H1 (cell line): ENCODE results near the gene BRME1. TPM values are rescaled to one million over a fixed set of nuclear protein-coding genes. Genes with fewer than 3 reads are reported as not detected.
A peak's percentile ranks its signal among the peaks of the same experiment; 100 is the strongest.

Source experiments
- BACH1 ChIP-seq: IDR thresholded peaks from 2 replicates; pipeline ENCODE4 v1.6.1; 2012; ENCODE audit warnings: low read length, improper control_type of control experiment
- CHD1 ChIP-seq: IDR thresholded peaks from 2 replicates; pipeline ENCODE4 v1.6.1; 2012; ENCODE audit warnings: low read depth, low read length, improper control_type of control experiment
- CTBP2 ChIP-seq: IDR thresholded peaks from 2 replicates; pipeline ENCODE4 v1.7.0; 2011; ENCODE audit warnings: borderline replicate concordance, mild to moderate bottlenecking, moderate library complexity, mixed read lengths, low read length; ENCODE audit not compliant: insufficient read depth, insufficient read length
- CTCF ChIP-seq, 3 experiments: IDR thresholded peaks; 1 replicate in 2 of 3; 2 replicates in 1 of 3; pipeline versions ENCODE4 v1.5.1 to v1.6.1; 2011; ENCODE audit warnings: low read length in 3 of 3, mild to moderate bottlenecking in 3 of 3, inconsistent platforms in 2 of 3, low read depth in 1 of 3, moderate library complexity in 1 of 3; ENCODE audit not compliant: insufficient read depth in 1 of 3; ENCODE audit errors: control extremely low read depth in 1 of 3
- EGR1 ChIP-seq: IDR thresholded peaks from 2 replicates; pipeline ENCODE4 v1.6.1; 2011; ENCODE audit warnings: low read depth, low read length, borderline replicate concordance
- EZH2 ChIP-seq: fragments of 200-600 bp; sonication (generic); IDR thresholded peaks from 2 replicates; pipeline ENCODE4 v1.7.1; 2012; ENCODE audit warnings: low read depth, mild to moderate bottlenecking, moderate library complexity, low read length, inconsistent platforms; ENCODE audit not compliant: severe bottlenecking
- FOSL1 ChIP-seq: IDR thresholded peaks from 2 replicates; pipeline ENCODE4 v1.6.1; 2011; ENCODE audit warnings: mild to moderate bottlenecking, low read depth, low read length, moderate library complexity; ENCODE audit not compliant: insufficient read depth
- GABPA ChIP-seq: IDR thresholded peaks from 2 replicates; pipeline ENCODE4 v1.6.1; 2011; ENCODE audit warnings: mild to moderate bottlenecking, low read length, moderate library complexity, borderline replicate concordance; ENCODE audit not compliant: insufficient read depth
- JUND ChIP-seq: IDR thresholded peaks from 2 replicates; pipeline ENCODE4 v1.6.1; 2011; ENCODE audit warnings: mild to moderate bottlenecking, improper control_type of control experiment, low read length
- KDM1A ChIP-seq: fragments of 200-600, 300-600 bp; sonication (generic); IDR thresholded peaks from 2 replicates; pipeline ENCODE4 v1.7.1; 2016; ENCODE audit warnings: mild to moderate bottlenecking, low read length, borderline replicate concordance
- NANOG ChIP-seq: IDR thresholded peaks from 2 replicates; pipeline ENCODE4 v1.6.1; 2011; ENCODE audit warnings: low read length, low read depth, mild to moderate bottlenecking, inconsistent platforms; ENCODE audit not compliant: insufficient read depth, poor library complexity, severe bottlenecking
- POLR2AphosphoS5 ChIP-seq: IDR thresholded peaks from 2 replicates; pipeline ENCODE4 v1.6.1; 2011; ENCODE audit warnings: low read depth, low read length
- RBBP5 ChIP-seq: IDR thresholded peaks from 2 replicates; pipeline ENCODE4 v1.7.1; 2012; ENCODE audit warnings: low read depth, mild to moderate bottlenecking, inconsistent platforms, low read length, moderate library complexity, borderline replicate concordance
- RFX5 ChIP-seq: IDR thresholded peaks from 2 replicates; pipeline ENCODE4 v1.6.1; 2011; ENCODE audit warnings: low read depth, low read length, improper control_type of control experiment, borderline replicate concordance
- RXRA ChIP-seq: IDR thresholded peaks from 2 replicates; pipeline ENCODE4 v1.6.1; 2011; ENCODE audit warnings: low read depth, mild to moderate bottlenecking, low read length, moderate library complexity; ENCODE audit not compliant: insufficient read depth
- SIN3A ChIP-seq, 2 experiments: IDR thresholded peaks in 1 of 2; conservative IDR thresholded peaks in 1 of 2; 2 replicates each; pipeline ENCODE4 v1.6.1; 2011 to 2012; ENCODE audit warnings: low read length in 2 of 2, improper control_type of control experiment in 1 of 2, low read depth in 1 of 2, mild to moderate bottlenecking in 1 of 2
- SIRT6 ChIP-seq: IDR thresholded peaks from one replicate; pipeline ENCODE4 v1.7.1; 2012; ENCODE audit warnings: low read length, inconsistent platforms
- SP1 ChIP-seq: IDR thresholded peaks from 2 replicates; pipeline ENCODE4 v1.6.1; 2011; ENCODE audit warnings: low read depth, low read length
- SP2 ChIP-seq: IDR thresholded peaks from 2 replicates; pipeline ENCODE4 v1.6.1; 2012; ENCODE audit warnings: mild to moderate bottlenecking, low read length, inconsistent platforms
- TCF12 ChIP-seq: IDR thresholded peaks from 2 replicates; pipeline ENCODE4 v1.6.1; 2011; ENCODE audit warnings: low read depth, mild to moderate bottlenecking, low read length
- YY1 ChIP-seq: IDR thresholded peaks from 2 replicates; pipeline ENCODE4 v1.6.1; 2011; ENCODE audit warnings: low read depth, mild to moderate bottlenecking, low read length
- polyA plus RNA-seq, 7 experiments: library from polyadenylated mRNA; depleted of rRNA in 3 of 7; stranded (reverse) in 5 of 7; unstranded in 2 of 7; fragments of >200 nt in 5 of 7; fragments of 200-250 nt in 2 of 7; gene quantifications; 1 replicate in 5 of 7; 2 replicates in 1 of 7; 4 replicates in 1 of 7; pipeline versions ENCODE4 v1.2.1 to v1.2.3, GENCODE V29; 2011 to 2013; ENCODE audit warnings: missing spikeins in 2 of 7, mixed read lengths in 2 of 7
- total RNA-seq: library from RNA; stranded (reverse); fragmentation: NEBNext Ultra II Directional; extraction: Animal tissue kit (Norgen Biotek cat#: 25700); gene quantifications from 2 replicates; pipeline ENCODE4 v1.2.1, GENCODE V29; 2021

Gene BRME1
- total and polyA plus RNA-seq, 2 of the 8 experiments (the other 6 are each of a cell fraction or from before 2014, with no cell fraction given) = 4.6 to 4.7 TPM

- no peak for TF ChIP-seq JUND
- TF ChIP-seq CHD1 = no peak
- TF ChIP-seq RBBP5 = peak; percentile 40; the same call in 1 of the 2 replicates
- no peak for TF ChIP-seq GABPA
- peak; percentile 32; the same call in 1 of the 2 replicates for TF ChIP-seq EGR1
- TF ChIP-seq RFX5 = no peak
- TF ChIP-seq POLR2AphosphoS5 = no peak; the same call in 1 of the 2 replicates
- TF ChIP-seq SIN3A (conservative IDR thresholded peaks at IDR 0.05 in 1 of 2, IDR thresholded peaks at IDR 0.05 in 1 of 2; ENCODE audit: low read depth in 1 of 2, low read length in 2 of 2) = no peak
- TF ChIP-seq KDM1A = peak; percentile 97
- TF ChIP-seq BACH1 = no peak
- TF ChIP-seq FOSL1 = no peak
- peak in 1 of 3 experiments; percentile 7; a peak in 1 of 4 replicates for TF ChIP-seq CTCF (IDR thresholded peaks at IDR 0.05; ENCODE audit: control extremely low read depth in 1 of 3, insufficient read depth in 1 of 3, low read depth in 1 of 3, low read length in 3 of 3)
- TF ChIP-seq RXRA = no peak
- peak; percentile 91 for TF ChIP-seq TCF12
- no peak for TF ChIP-seq SP1
- peak; percentile 78 for TF ChIP-seq CTBP2
- no peak for TF ChIP-seq SP2
- TF ChIP-seq YY1 = peak; percentile 89
- no peak for TF ChIP-seq NANOG
- no peak for TF ChIP-seq EZH2
- no peak for TF ChIP-seq SIRT6
These were observed 58.2 kb downstream of the BRME1 start (continued) for GRCh38 chr19:13847407-13848339.
